Loucy (cell line): ENCODE results near the gene ROMO1.

Experiments
- EZH2phosphoT487 ChIP-seq: fragments of 200-600 bp; IDR thresholded peaks from 2 replicates; pipeline ENCODE4 v1.6.1; 2018; ENCODE audit warnings: antibody characterized with exemption, mild to moderate bottlenecking, moderate library complexity, borderline replicate concordance
- TF ChIP-seq, protein P1 (sequence below): fragments of 200-600 bp; sonication (generic); conservative IDR thresholded peaks from 2 replicates; pipeline ENCODE4 v1.5.1; 2014; ENCODE audit warnings: mild to moderate bottlenecking, antibody characterized with exemption, low read length

DNA sequence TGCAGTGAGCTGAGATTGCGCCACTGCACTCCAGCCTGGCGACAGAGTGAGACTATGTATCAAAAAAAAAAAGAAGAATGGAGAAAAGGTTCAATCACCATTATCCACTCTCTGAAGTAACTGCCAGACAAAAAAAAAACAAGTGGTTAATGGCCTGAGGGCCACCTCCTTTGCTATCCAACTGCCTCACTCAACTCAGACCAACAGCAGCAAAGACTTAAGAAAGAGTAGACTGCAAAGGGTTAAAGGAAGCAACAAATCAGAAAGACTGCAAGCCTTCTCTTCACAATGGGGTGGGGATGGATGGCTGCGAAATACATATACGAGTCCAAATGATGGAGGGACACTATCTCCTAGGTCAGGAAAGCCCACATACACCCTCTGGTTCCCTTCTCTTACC is 3.2 kb upstream of the ROMO1 start:
- TF ChIP-seq, protein P1, sequence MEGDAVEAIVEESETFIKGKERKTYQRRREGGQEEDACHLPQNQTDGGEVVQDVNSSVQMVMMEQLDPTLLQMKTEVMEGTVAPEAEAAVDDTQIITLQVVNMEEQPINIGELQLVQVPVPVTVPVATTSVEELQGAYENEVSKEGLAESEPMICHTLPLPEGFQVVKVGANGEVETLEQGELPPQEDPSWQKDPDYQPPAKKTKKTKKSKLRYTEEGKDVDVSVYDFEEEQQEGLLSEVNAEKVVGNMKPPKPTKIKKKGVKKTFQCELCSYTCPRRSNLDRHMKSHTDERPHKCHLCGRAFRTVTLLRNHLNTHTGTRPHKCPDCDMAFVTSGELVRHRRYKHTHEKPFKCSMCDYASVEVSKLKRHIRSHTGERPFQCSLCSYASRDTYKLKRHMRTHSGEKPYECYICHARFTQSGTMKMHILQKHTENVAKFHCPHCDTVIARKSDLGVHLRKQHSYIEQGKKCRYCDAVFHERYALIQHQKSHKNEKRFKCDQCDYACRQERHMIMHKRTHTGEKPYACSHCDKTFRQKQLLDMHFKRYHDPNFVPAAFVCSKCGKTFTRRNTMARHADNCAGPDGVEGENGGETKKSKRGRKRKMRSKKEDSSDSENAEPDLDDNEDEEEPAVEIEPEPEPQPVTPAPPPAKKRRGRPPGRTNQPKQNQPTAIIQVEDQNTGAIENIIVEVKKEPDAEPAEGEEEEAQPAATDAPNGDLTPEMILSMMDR = no peak
- TF ChIP-seq EZH2phosphoT487 = no peak
